BE2C (cell line): ENCODE results near the gene RSPRY1.
"Not testable (repeated sequence)": the region's sequence is repeated elsewhere in the genome, so short reads cannot be mapped to it uniquely, and the experiment has no call there.

Source experiments
- DNase-seq: peaks from one replicate; pipeline ENCODE4 v3.0.0-alpha.2; 2020
- H3K27me3 ChIP-seq: fragments of 250-450 bp; sonication (Bioruptor Pico); 2 replicates; pipeline ENCODE4 v1.5.1; 2020; ENCODE audit warnings: mild to moderate bottlenecking
- H3K36me3 ChIP-seq: fragments of 250-450 bp; sonication (Bioruptor Pico); 2 replicates; pipeline ENCODE4 v1.5.1; 2020; ENCODE audit warnings: mild to moderate bottlenecking
- H3K4me1 ChIP-seq: fragments of 250-450 bp; sonication (Bioruptor Pico); 2 replicates; pipeline ENCODE4 v1.5.1; 2020
- H3K4me3 ChIP-seq: 2 replicates; pipeline ENCODE4 v1.5.1; 2011; ENCODE audit warnings: low read depth, low read length
- H3K9me3 ChIP-seq: fragments of 250-450 bp; sonication (Bioruptor Pico); 2 replicates; pipeline ENCODE4 v1.5.1; 2020
- CTCF ChIP-seq: IDR thresholded peaks from 2 replicates; pipeline ENCODE4 v1.5.1; 2012; ENCODE audit warnings: mild to moderate bottlenecking, low read depth, low read length

RSPRY1 gene

GRCh38 chr16:57194512-57194911 lies 8.4 kb downstream of the RSPRY1 start:
- Histone ChIP-seq H3K27me3 (no peaks in the 10 kb centered on the region), H3K4me3 (no peak overlapping the region), H3K36me3 (peaks cover 5% of the 10 kb centered on the region; the same call in 1 of the 2 replicates), H3K9me3 (no peaks in the 10 kb centered on the region; the same call in 1 of the 2 replicates), H3K4me1 (peaks cover 13% of the 10 kb centered on the region)
- no peak for TF ChIP-seq CTCF
- no peak for DNase-seq

GRCh38 chr16:57196286-57196685 lies 10.2 kb downstream of the RSPRY1 start:
- no peak overlapping the region for H3K4me3 ChIP-seq
- no peak for TF ChIP-seq CTCF
- H3K27me3 ChIP-seq = no peaks in the 10 kb centered on the region
- peaks cover 5% of the 10 kb centered on the region; the same call in 1 of the 2 replicates for H3K36me3 ChIP-seq
- peaks cover 13% of the 10 kb centered on the region for H3K4me1 ChIP-seq
- no peak for DNase-seq
- no peaks in the 10 kb centered on the region; the same call in 1 of the 2 replicates for H3K9me3 ChIP-seq

GRCh38 chr16:57196753-57197152 lies 10.6 kb downstream of the RSPRY1 start:
- peak; percentile 41 for DNase-seq

GRCh38 chr16:57200321-57200720 lies 14.2 kb downstream of the RSPRY1 start:
- Histone ChIP-seq H3K4me1 (peaks cover 13% of the 10 kb centered on the region), H3K36me3 (peaks cover 16% of the 10 kb centered on the region)
- DNase-seq, H3K27me3 ChIP-seq, H3K4me3 ChIP-seq, H3K9me3 ChIP-seq: not testable (repeated sequence)

More at GRCh38 chr16:57196753-57197152, 10.6 kb downstream of the RSPRY1 start:
- no peaks in the 10 kb centered on the region; the same call in 1 of the 2 replicates for H3K9me3 ChIP-seq
- H3K27me3 ChIP-seq = no peaks in the 10 kb centered on the region
- H3K4me1 ChIP-seq = peaks cover 13% of the 10 kb centered on the region
- peaks cover 5% of the 10 kb centered on the region; the same call in 1 of the 2 replicates for H3K36me3 ChIP-seq
- H3K4me3 ChIP-seq = peak overlapping the region; percentile 8; the same call in 1 of the 2 replicates
- TF ChIP-seq CTCF = no peak

- not testable (repeated sequence) for H3K27me3 ChIP-seq, H3K4me3 ChIP-seq, H3K9me3 ChIP-seq, DNase-seq
- H3K36me3 ChIP-seq = peaks cover 22% of the 10 kb centered on the region
- peaks cover 13% of the 10 kb centered on the region for H3K4me1 ChIP-seq
These were observed 14.8 kb downstream of the RSPRY1 start for GRCh38 chr16:57200926-57201325.

GRCh38 chr16:57202095-57202886 lies 16.2 kb downstream of the RSPRY1 start:
- H3K4me3 ChIP-seq = no peak overlapping the region

More at GRCh38 chr16:57202095-57202886, 16.2 kb downstream of the RSPRY1 start:
- H3K9me3 ChIP-seq = no peaks in the 10 kb centered on the region; the same call in 1 of the 2 replicates
- DNase-seq = no peak
- H3K36me3 ChIP-seq = peaks cover 33% of the 10 kb centered on the region
- peaks cover 5% of the 10 kb centered on the region for H3K4me1 ChIP-seq
- no peak for TF ChIP-seq CTCF
- H3K27me3 ChIP-seq = no peaks in the 10 kb centered on the region
